Nasal cavity respiratory epithelium epithelial cell of viscerocranial mucosa (primary cell): Measurements from ENCODE around the gene DDX54. TPM values are rescaled to one million over a fixed set of nuclear protein-coding genes. Genes with fewer than 3 reads are reported as not detected.

Experiments used
- total RNA-seq: library from RNA; depleted of rRNA; stranded (reverse); fragments of >200 nt; gene quantifications from 2 replicates; pipeline ENCODE4 v1.2.3, GENCODE V29; 2014

Gene DDX54
- 41.0 and 46.9 TPM in 2 replicates for total RNA-seq

GRCh38 chr12:113185180-113186032 lies at the start of gene DDX54, which contains the start of gene RITA1:
TSS of gene DDX54 (minus strand) at chr12:113185478. CDS start at chr12:113185451, 27 bp downstream.
TSS of gene RITA1 (plus strand) at chr12:113185721. CDS start at chr12:113186747, 1,026 bp downstream.

GRCh38 chr12:113221181-113221996 lies 36.1 kb upstream of the DDX54 start, which contains the start of gene TPCN1:
TSS of gene TPCN1 (plus strand) at chr12:113221464. CDS start at chr12:113226853, 5,389 bp downstream.

GRCh38 chr12:113149361-113150150 lies 35.7 kb downstream of the DDX54 start, which contains the start of gene CFAP73:
TSS of gene CFAP73 (plus strand) at chr12:113149724. CDS start at chr12:113149858, 134 bp downstream.

GRCh38 chr12:113135178-113136127 lies 49.8 kb downstream of the DDX54 start, which contains the start of gene RASAL1:
TSS of gene RASAL1 (minus strand) at chr12:113135761. CDS start at chr12:113135462, 299 bp downstream.

Other genes with a start within 250 kb of the DDX54 start
- gene OAS3, start 247.0 kb downstream of the DDX54 start, total RNA-seq = 4.8 and 16.0 TPM in 2 replicates
- gene OAS2, start 207.0 kb downstream of the DDX54 start, total RNA-seq = 3.1 and 11.1 TPM in 2 replicates
- not detected in 2 replicates for gene DTX1, start 128.7 kb downstream of the DDX54 start, total RNA-seq
- 0.68 and 1.8 TPM in 2 replicates for gene RASAL1, start 49.7 kb downstream of the DDX54 start, total RNA-seq
- gene CFAP73, start 35.8 kb downstream of the DDX54 start, total RNA-seq = not detected in 2 replicates
- gene RITA1, start 243 bp upstream of the DDX54 start, total RNA-seq = 18.5 and 30.8 TPM in 2 replicates
- gene TPCN1, start 36.0 kb upstream of the DDX54 start, total RNA-seq = 7.9 and 32.4 TPM in 2 replicates
- gene SLC8B1, start 149.6 kb upstream of the DDX54 start, total RNA-seq = 14.7 and 27.1 TPM in 2 replicates
- 8.5 and 37.7 TPM in 2 replicates for gene PLBD2, start 173.1 kb upstream of the DDX54 start, total RNA-seq
- gene SDS, start 218.4 kb upstream of the DDX54 start, total RNA-seq = not detected in 2 replicates
- gene SDSL, start 236.9 kb upstream of the DDX54 start, total RNA-seq = 7.4 and 9.6 TPM in 2 replicates